D721Med (cell line): ENCODE results near the gene MAN2B1.

ENCODE experiments used
- DNase-seq: peaks from one replicate; pipeline ENCODE4 v3.0.0; 2011; ENCODE audit warnings: low spot score; ENCODE audit not compliant: insufficient read length
- FAIRE-seq: peaks from 2 replicates; lab custom pipeline; 2011; peaks lifted over from hg19 to GRCh38; lab: Jason Lieb, UNC
- CTCF ChIP-seq: IDR thresholded peaks from 2 replicates; pipeline ENCODE4 v1.5.1; 2012; ENCODE audit warnings: mild to moderate bottlenecking, control low read depth; ENCODE audit not compliant: insufficient read depth; ENCODE audit errors: missing control alignments

Gene MAN2B1

GRCh38 chr19:12695997-12696365 is 29.4 kb upstream of the MAN2B1 start:
- DNase-seq = no peak
- FAIRE-seq = no peak
- no peak for TF ChIP-seq CTCF

DNA sequence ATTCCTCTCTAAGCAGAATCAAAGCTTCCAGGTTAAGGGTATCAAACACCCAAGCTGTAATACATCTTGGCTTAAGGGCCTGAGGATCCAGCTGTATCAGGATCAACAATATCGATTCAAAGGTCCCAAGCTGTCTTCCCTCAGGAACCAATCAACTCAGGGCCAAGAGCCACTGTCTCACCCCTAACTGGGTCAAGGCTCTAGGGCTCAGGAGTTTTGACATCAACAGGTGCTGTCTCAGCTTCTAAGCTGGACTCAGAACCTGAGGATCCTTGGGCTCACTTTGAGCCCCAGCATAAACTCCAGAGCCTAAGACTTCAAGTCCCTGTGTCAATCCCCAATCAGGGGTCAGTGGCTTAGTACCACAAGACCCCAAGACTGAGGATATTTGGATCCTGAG is 29.0 kb upstream of the MAN2B1 start:
- FAIRE-seq = no peak
- TF ChIP-seq CTCF = no peak
- no peak for DNase-seq

DNA sequence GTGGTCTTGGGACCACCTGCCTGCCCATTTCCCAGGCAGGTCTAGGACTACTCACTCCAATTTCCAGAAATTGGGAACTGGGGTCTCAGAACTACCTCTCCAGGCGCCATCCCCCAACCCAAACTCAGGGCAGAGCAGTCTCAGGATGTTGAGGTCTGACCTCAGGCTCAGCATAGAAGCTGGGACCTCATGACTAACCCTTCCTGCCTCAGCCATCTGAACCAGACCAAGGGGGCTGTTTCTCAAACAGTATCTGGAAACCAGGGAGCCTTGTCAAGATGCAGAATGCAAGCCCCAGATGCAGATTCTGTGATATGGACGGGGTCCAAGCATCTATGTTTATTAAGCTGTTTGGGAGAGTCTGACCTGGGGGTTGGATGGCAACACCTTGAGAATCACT is 28.6 kb upstream of the MAN2B1 start:
- no peak for DNase-seq
- FAIRE-seq = no peak
- no peak for TF ChIP-seq CTCF

- DNase-seq = no peak
- no peak for FAIRE-seq
- no peak for TF ChIP-seq CTCF
Observed at GRCh38 chr19:12694641-12695040, 28.1 kb upstream of the MAN2B1 start.

GRCh38 chr19:12692960-12693359 is 26.4 kb upstream of the MAN2B1 start:
- TF ChIP-seq CTCF = no peak
- DNase-seq = no peak
- FAIRE-seq = no peak

DNA sequence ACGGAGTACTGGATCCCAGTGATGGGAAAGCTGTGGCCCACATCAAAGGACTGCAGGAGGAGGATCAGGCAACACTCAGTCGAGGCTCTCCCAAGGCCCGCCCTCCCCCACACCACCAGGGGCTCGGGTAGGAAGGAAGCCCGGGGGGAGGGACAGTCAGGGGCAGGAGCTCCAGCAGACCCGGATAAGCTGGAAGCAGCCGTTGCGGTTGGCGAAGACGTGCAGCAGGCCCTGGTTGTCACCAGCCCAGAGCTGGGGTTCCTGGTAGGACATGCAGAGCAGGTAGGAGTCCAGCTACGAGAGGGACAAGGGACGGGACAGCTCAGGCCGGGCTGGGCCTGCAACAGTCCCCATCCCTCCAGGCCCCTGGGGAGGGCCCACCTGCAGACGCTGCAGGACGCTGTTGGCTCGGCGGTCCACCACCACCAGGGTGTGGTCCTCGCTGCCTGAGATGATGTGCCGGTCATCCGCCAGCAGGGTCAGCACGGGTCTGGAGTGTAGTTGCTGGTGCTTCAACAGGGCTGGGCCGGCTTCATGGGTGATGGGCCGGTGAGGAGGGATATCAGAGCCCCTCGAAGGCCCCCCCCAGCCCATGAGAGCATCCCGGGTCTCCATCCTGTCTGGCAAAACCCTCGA is 23.2 kb upstream of the MAN2B1 start:
- no peak for FAIRE-seq
- no peak for TF ChIP-seq CTCF
- no peak for DNase-seq

GRCh38 chr19:12689012-12689411 is 22.5 kb upstream of the MAN2B1 start:
- FAIRE-seq = no peak
- no peak for TF ChIP-seq CTCF
- no peak for DNase-seq
